K562 (cell line): ENCODE measurements around the gene SEPHS2. TPM values are rescaled to one million over a fixed set of nuclear protein-coding genes. Genes with fewer than 3 reads are reported as not detected.
A peak's percentile ranks its signal among the peaks of the same experiment; 100 is the strongest.

Experiments used
- ATAC-seq: fragments of 200-7000 bp; cut with Tn5 transposase; 3 replicates; pipeline ENCODE4 v1.9.1; 2020; ENCODE audit warnings: moderate library complexity
- BruUV-seq: library from RNA; stranded (reverse); fragments of 400-500 nt; replicated peaks from 2 replicates; lab custom pipeline; 2021; lab: Mats Ljungman, UMichigan
- CTCF ChIA-PET: fragments of 300-600 bp; formaldehyde crosslinking; extraction: SDS; loops from one replicate; lab custom pipeline; 2021; ENCODE audit warnings: low intra/inter-chr PET ratio; lab: Yijun Ruan, JAX
- POLR2A ChIA-PET: fragments of 300-600, 350-650 bp; sonication (Branson Sonifier 250); formaldehyde crosslinking; extraction: SDS; loops from one replicate; lab custom pipeline; 2021; ENCODE audit warnings: antibody characterized with exemption, inconsistent platforms; lab: Yijun Ruan, JAX
- DNase-seq, 4 experiments: peaks; one replicate each; pipeline versions ENCODE4 v3.0.0 to v3.0.0-alpha.2; 2011 to 2018; ENCODE audit warnings: low spot score in 3 of 4, mixed read lengths in 3 of 4; ENCODE audit errors: extremely low read depth in 1 of 4
- FAIRE-seq: peaks from 2 replicates; lab custom pipeline; 2011; peaks lifted over from hg19 to GRCh38; lab: Jason Lieb, UNC
- H2AFZ ChIP-seq: 2 replicates; pipeline ENCODE4 v1.6.0; 2011; ENCODE audit warnings: low read depth, low read length, control low read depth, inconsistent platforms
- H3K27ac ChIP-seq: fragments of 200-600 bp; 3 replicates; pipeline ENCODE4 v1.8.0; 2011; ENCODE audit warnings: low read depth, mild to moderate bottlenecking, control low read depth, inconsistent platforms, low read length, moderate library complexity, mixed read lengths; ENCODE audit errors: extremely low read depth
- H3K27me3 ChIP-seq, 2 experiments: fragments of 300-600 bp in 1 of 2; 2 replicates in 1 of 2; 3 replicates in 1 of 2; pipeline versions ENCODE4 v1.6.0 to v1.8.0; 2011; ENCODE audit warnings: inconsistent platforms in 2 of 2, low read length in 2 of 2, mild to moderate bottlenecking in 1 of 2, mixed read lengths in 1 of 2, moderate library complexity in 1 of 2; ENCODE audit not compliant: control insufficient read depth in 2 of 2, insufficient read depth in 2 of 2
- H3K36me3 ChIP-seq: fragments of 300-600 bp; 3 replicates; pipeline ENCODE4 v1.8.0; 2011; ENCODE audit warnings: mild to moderate bottlenecking, low read length, inconsistent platforms; ENCODE audit not compliant: control insufficient read depth, insufficient read depth
- H3K4me1 ChIP-seq, 2 experiments: fragments of 200-600 bp in 1 of 2; replicated peaks in 1 of 2; 2 replicates in 1 of 2; 3 replicates in 1 of 2; pipeline versions ENCODE4 v1.5.1 to v1.8.0; 2011; ENCODE audit warnings: inconsistent platforms in 2 of 2, low read length in 2 of 2, mild to moderate bottlenecking in 1 of 2, mixed read lengths in 1 of 2, moderate library complexity in 1 of 2; ENCODE audit not compliant: control insufficient read depth in 2 of 2, insufficient read depth in 2 of 2
- H3K4me2 ChIP-seq: 2 replicates; pipeline ENCODE4 v1.6.1; 2011; ENCODE audit warnings: low read length, control low read depth, inconsistent platforms, mixed read lengths; ENCODE audit not compliant: insufficient read depth
- H3K4me3 ChIP-seq: fragments of 200-600 bp; sonication (generic), shearing (Covaris generic); 2 replicates; pipeline ENCODE4 v1.5.1; 2016; ENCODE audit warnings: control low read depth, inconsistent platforms
- H3K79me2 ChIP-seq: fragments of 200-600 bp; 3 replicates; pipeline ENCODE4 v1.8.0; 2011; ENCODE audit warnings: low read length, inconsistent platforms; ENCODE audit not compliant: control insufficient read depth, insufficient read depth
- H3K9ac ChIP-seq, 2 experiments: 2 replicates each; pipeline versions ENCODE4 v1.6.0 to v1.6.1; 2011; ENCODE audit warnings: low read depth in 2 of 2, low read length in 2 of 2, control low read depth in 1 of 2, inconsistent platforms in 1 of 2, mild to moderate bottlenecking in 1 of 2, mixed read lengths in 1 of 2; ENCODE audit not compliant: insufficient read depth in 1 of 2
- H3K9me1 ChIP-seq: one replicate; pipeline ENCODE4 v1.6.0; 2011; ENCODE audit warnings: inconsistent platforms, mild to moderate bottlenecking, low read length, moderate library complexity; ENCODE audit not compliant: control insufficient read depth, insufficient read depth
- H3K9me3 ChIP-seq: replicated peaks from 2 replicates; pipeline ENCODE4 v1.5.1; 2011; ENCODE audit warnings: low read depth, low read length, inconsistent platforms; ENCODE audit not compliant: control insufficient read depth, insufficient read depth
- H4K20me1 ChIP-seq: replicated peaks from 2 replicates; pipeline ENCODE4 v1.6.1; 2011; ENCODE audit warnings: low read length, inconsistent platforms, mixed read lengths; ENCODE audit not compliant: control insufficient read depth, insufficient read depth
- ARID1B ChIP-seq: fragments of 450-650 bp; IDR thresholded peaks from 2 replicates; pipeline ENCODE4 v1.6.1; 2016; ENCODE audit warnings: antibody characterized with exemption, mild to moderate bottlenecking, inconsistent platforms
- CBFA2T2 ChIP-seq: fragments of 450-650 bp; conservative IDR thresholded peaks from 2 replicates; pipeline ENCODE4 v1.6.1; 2017; ENCODE audit warnings: mild to moderate bottlenecking
- CREB3 ChIP-seq: fragments of 450-650 bp; conservative IDR thresholded peaks from 2 replicates; pipeline ENCODE4 v1.6.1; 2016; ENCODE audit warnings: missing genetic modification characterization, low read depth, mild to moderate bottlenecking, missing compliant biosample characterization, moderate library complexity
- ELF4 ChIP-seq: fragments of 450-650 bp; formaldehyde crosslinking; IDR thresholded peaks from 2 replicates; pipeline ENCODE4 v1.4.0; 2022; ENCODE audit warnings: missing genetic modification characterization
- FOXA1 ChIP-seq: fragments of 450-650 bp; IDR thresholded peaks from 2 replicates; pipeline ENCODE4 v1.6.1; 2016; ENCODE audit warnings: mild to moderate bottlenecking, borderline replicate concordance
- GTF2F1 ChIP-seq: IDR thresholded peaks from 2 replicates; pipeline ENCODE4 v1.6.1; 2011; ENCODE audit warnings: low read depth, low read length, improper control_type of control experiment
- KDM1A ChIP-seq, 2 experiments: fragments of 450-650 bp; IDR thresholded peaks; 2 replicates each; pipeline ENCODE4 v1.6.1; 2016; ENCODE audit warnings: mild to moderate bottlenecking in 2 of 2
- MTA2 ChIP-seq: fragments of 450-650 bp; IDR thresholded peaks from 2 replicates; pipeline ENCODE4 v1.6.1; 2016; ENCODE audit warnings: low read depth
- MTF1 ChIP-seq: fragments of 250-450 bp; sonication (Bioruptor Pico); IDR thresholded peaks from 2 replicates; pipeline ENCODE4 v1.9.0; 2021; ENCODE audit warnings: moderate library complexity, mild to moderate bottlenecking, inconsistent platforms, borderline replicate concordance
- MYC ChIP-seq, 2 experiments: fragments of 250-450 bp in 1 of 2; sonication (Bioruptor Pico) in 1 of 2; IDR thresholded peaks; 2 replicates each; pipeline versions ENCODE4 v1.5.1 to v1.6.1; 2012 to 2021; ENCODE audit warnings: low read depth in 2 of 2, borderline replicate concordance in 1 of 2, improper control_type of control experiment in 1 of 2, low read length in 1 of 2, mild to moderate bottlenecking in 1 of 2, moderate library complexity in 1 of 2
- NCOR1 ChIP-seq: fragments of 450-650 bp; IDR thresholded peaks from 2 replicates; pipeline ENCODE4 v1.6.1; 2016; ENCODE audit warnings: mild to moderate bottlenecking, moderate library complexity
- RBFOX2 ChIP-seq: fragments of 200-400 bp; formaldehyde crosslinking; IDR thresholded peaks from 2 replicates; pipeline ENCODE4 v1.6.1; 2017; ENCODE audit warnings: low read depth, mild to moderate bottlenecking, low read length, moderate library complexity
- TAL1 ChIP-seq: fragments of 450-650 bp; IDR thresholded peaks from 2 replicates; pipeline ENCODE4 v1.6.1; 2016; ENCODE audit warnings: mild to moderate bottlenecking
- TBL1XR1 ChIP-seq, 2 experiments: IDR thresholded peaks; 2 replicates each; pipeline ENCODE4 v1.6.1; 2012; ENCODE audit warnings: improper control_type of control experiment in 2 of 2, low read length in 2 of 2, mild to moderate bottlenecking in 1 of 2
- TCF3 ChIP-seq: sonication (generic); formaldehyde crosslinking; IDR thresholded peaks from 2 replicates; pipeline ENCODE4 v1.4.0; 2020; ENCODE audit warnings: mild to moderate bottlenecking, missing genetic modification reagents
- TEAD2 ChIP-seq: fragments of 450-650 bp; IDR thresholded peaks from 2 replicates; pipeline ENCODE4 v1.6.1; 2016; ENCODE audit warnings: missing genetic modification characterization, control low read depth, missing compliant biosample characterization
- TRIM24 ChIP-seq, 2 experiments: fragments of 450-650 bp; IDR thresholded peaks; 2 replicates each; pipeline ENCODE4 v1.6.1; 2016
- ZBTB49 ChIP-seq: sonication (generic); formaldehyde crosslinking; IDR thresholded peaks from 2 replicates; pipeline ENCODE4 v1.8.0; 2022; ENCODE audit warnings: missing genetic modification reagents, mild to moderate bottlenecking, borderline replicate concordance
- WGBS: fragments of 100-300 bp; shearing (Covaris generic); methylation state at CpG from one replicate; pipeline ENCODE4 v1.1.6; 2016; ENCODE audit warnings: low coverage, mixed read lengths; ENCODE audit not compliant: insufficient coverage; ENCODE audit errors: missing lambda C conversion rate; 5-methylcytosine and 5-hydroxymethylcytosine counted together
- in situ Hi-C: fragments of 300-500 bp; cut with MboI; formaldehyde crosslinking; loops from 4 replicates; pipeline ENCODE4 v1.15.0; 2018; ENCODE audit warnings: inconsistent platforms, mixed read lengths
- intact Hi-C: fragments of 100-400 bp; cut with micrococcal nuclease; formaldehyde crosslinking; loops from 2 replicates; pipeline ENCODE4 v1.14.2; 2022
- polyA plus RNA-seq, 8 experiments: library from polyadenylated mRNA; depleted of rRNA in 4 of 8; stranded (reverse) in 5 of 8; unstranded in 3 of 8; fragments of >200 nt; fragmentation: Nextera tagmentation in 2 of 8; fragmentation: Illumina TruSeq in 1 of 8; extraction: Ambion mirVana in 2 of 8; extraction: Trizol in 1 of 8; gene quantifications; 2 replicates each; pipeline versions ENCODE4 v1.2.1 to v1.2.3, GENCODE V29; 2011 to 2014; ENCODE audit warnings: inconsistent platforms in 1 of 8, missing spikeins in 1 of 8
- total RNA-seq, 7 experiments: library from RNA; depleted of rRNA in 6 of 7; stranded (reverse); fragments of >200 nt in 6 of 7; fragmentation: Illumina TruSeq in 2 of 7; extraction: Trizol in 2 of 7; gene quantifications; 2 replicates each; pipeline versions ENCODE4 v1.2.1 to v1.2.3, GENCODE V29; 2011 to 2021; ENCODE audit warnings: low replicate concordance in 1 of 7

SEPHS2 gene
- total and polyA plus RNA-seq, 9 of the 15 experiments (the other 6 are each of a cell fraction or from before 2014, with no cell fraction given), result 20.9 to 90.6 (median 43.4) TPM

DNA sequence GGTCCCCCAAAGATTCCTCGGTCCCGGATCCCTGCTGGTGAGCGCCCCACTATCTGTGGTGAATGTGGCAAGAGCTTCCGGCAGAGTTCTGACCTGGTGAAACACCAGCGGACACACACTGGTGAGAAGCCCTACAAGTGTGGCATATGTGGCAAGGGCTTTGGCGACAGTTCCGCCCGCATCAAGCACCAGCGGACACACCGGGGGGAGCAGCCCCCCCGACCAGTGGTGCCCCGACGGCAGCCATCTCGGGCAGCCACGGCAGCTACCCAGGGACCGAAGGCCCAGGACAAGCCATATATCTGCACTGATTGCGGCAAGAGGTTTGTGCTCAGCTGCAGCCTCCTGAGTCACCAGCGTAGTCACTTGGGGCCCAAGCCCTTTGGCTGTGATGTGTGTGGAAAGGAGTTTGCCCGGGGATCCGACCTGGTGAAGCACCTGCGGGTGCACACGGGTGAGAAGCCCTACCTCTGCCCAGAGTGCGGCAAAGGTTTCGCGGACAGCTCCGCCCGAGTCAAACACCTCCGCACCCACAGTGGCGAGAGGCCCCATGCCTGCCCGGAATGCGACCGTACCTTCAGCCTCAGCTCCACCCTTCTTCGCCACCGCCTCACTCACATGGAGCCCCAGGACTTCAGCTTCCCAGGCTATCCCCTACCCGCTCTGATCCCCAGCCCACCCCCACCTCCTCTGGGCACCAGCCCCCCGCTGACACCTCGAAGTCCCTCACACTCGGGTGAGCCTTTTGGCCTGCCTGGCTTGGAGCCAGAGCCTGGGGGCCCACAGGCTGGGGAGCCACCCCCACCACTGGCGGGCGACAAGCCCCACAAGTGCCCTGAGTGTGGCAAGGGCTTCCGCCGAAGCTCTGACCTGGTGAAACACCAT lies 47.7 kb downstream of the SEPHS2 start (continued):
- TF ChIP-seq CREB3 (tag) (no peak), MYC (IDR thresholded peaks at IDR 0.05; ENCODE audit: low read depth, low read length) (no peak), MYC (CRISPR knock-in tag; IDR thresholded peaks at IDR 0.05; ENCODE audit: borderline replicate concordance, low read depth) (no peak), ELF4 (CRISPR knock-in tag) (no peak), RBFOX2 (peak; percentile 28)

DNA sequence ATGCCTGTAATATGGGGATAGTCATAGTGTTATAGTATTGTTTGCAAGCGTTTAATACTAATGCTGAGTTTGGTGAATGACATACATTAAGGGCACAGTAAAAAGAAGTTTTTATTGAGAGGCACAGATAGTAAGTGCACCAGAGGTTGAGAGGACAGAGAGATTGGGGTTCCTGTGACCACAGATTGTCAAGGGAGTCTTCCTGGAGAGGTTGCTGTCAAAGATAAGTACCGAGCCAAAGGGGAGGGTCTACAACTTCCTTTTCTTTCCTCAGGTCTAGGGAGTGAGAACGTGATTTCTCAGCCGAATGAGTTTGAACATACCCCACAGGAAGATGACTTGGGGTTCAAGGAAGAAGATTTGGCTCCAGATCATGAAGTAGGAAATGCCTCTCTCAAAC lies 48.6 kb downstream of the SEPHS2 start:
- H3K4me3 ChIP-seq, result no peak overlapping the region
- H3K27me3 ChIP-seq, result no peaks in the 10 kb centered on the region
- intact Hi-C loops (no loop called here), in situ Hi-C loops (no loop called here)
- peaks cover 33 to 64% of the 10 kb centered on the region in 2 experiments for H3K4me1 ChIP-seq
- ATAC-seq, result no peak
- peak in 2 of 4 experiments; percentile 32 to 51 for DNase-seq
- no TSS peak for BruUV-seq
- H3K27ac ChIP-seq, result no peak overlapping the region
- H2AFZ ChIP-seq, result no peak overlapping the region
- H3K9me3 ChIP-seq, result no peaks in the 10 kb centered on the region
- WGBS, result 27% methylated on average over 4 of the region's 4 CpGs
- H3K9me1 ChIP-seq, result no peaks in the 10 kb centered on the region
- H4K20me1 ChIP-seq, result no peaks in the 10 kb centered on the region
- H3K36me3 ChIP-seq, result peaks cover 21% of the 10 kb centered on the region; the same call in 2 of the 3 replicates
- H3K79me2 ChIP-seq, result peaks cover 10% of the 10 kb centered on the region
- ChIA-PET POLR2A (interaction anchor here (0.6 to 1.0 kb wide), 2 partner anchors 10 to 40 kb away, joined by 3 to 4 read pairs; no protein-coding TSS in a partner anchor), CTCF (no interaction called here)
- H3K4me2 ChIP-seq, result no peak overlapping the region
- no peak for FAIRE-seq
- H3K9ac ChIP-seq, result peak overlapping the region in 1 of 2 experiments; percentile 62; a peak in 1 of 4 replicates
- TF ChIP-seq MTA2, result no peak
- TF ChIP-seq TCF3 (CRISPR knock-in tag), result peak; percentile 72
- TF ChIP-seq TRIM24 (IDR thresholded peaks at IDR 0.05), result no peak
- TF ChIP-seq FOXA1, result no peak
- peak; percentile 57; the same call in 1 of the 2 replicates for TF ChIP-seq CBFA2T2
- no peak for TF ChIP-seq GTF2F1
- TF ChIP-seq TBL1XR1 (IDR thresholded peaks at IDR 0.05; ENCODE audit: low read length in 2 of 2), result peak in 1 of 2 experiments; percentile 19; a peak in 1 of 4 replicates
- no peak for TF ChIP-seq MTF1 (CRISPR knock-in tag)
- peak; percentile 83 to 85 for TF ChIP-seq KDM1A (IDR thresholded peaks at IDR 0.05)
- TF ChIP-seq TEAD2 (tag), result no peak
- 0 out of 2 replicates have a peak, but pooled peaks have one; percentile 29 for TF ChIP-seq TAL1
- TF ChIP-seq ARID1B, result peak; percentile 26; the same call in 1 of the 2 replicates
- no peak for TF ChIP-seq ZBTB49 (CRISPR knock-in tag)
- TF ChIP-seq NCOR1, result peak; percentile 14; the same call in 1 of the 2 replicates
